Dedifferentiated amniotic fluid mesenchymal stem cell (primary cell): ENCODE data around the gene TMOD2.
A peak's percentile ranks its signal among the peaks of the same experiment; 100 is the strongest.

Source experiments
- DNase-seq: peaks from one replicate; pipeline ENCODE4 v3.0.0-alpha.2; 2016; ENCODE audit errors: extremely low spot score

Gene TMOD2

GRCh38 chr15:51814606-51815005 is 63.2 kb downstream of the TMOD2 start:
- no peak for DNase-seq

GRCh38 chr15:51816611-51817010 is 65.2 kb downstream of the TMOD2 start:
- no peak for DNase-seq

- no peak for DNase-seq
These were observed 66.8 kb downstream of the TMOD2 start for GRCh38 chr15:51818150-51818549.

- DNase-seq = no peak
These were observed 74.3 kb downstream of the TMOD2 start for GRCh38 chr15:51825698-51826097.

GRCh38 chr15:51828621-51829375 is 77.4 kb downstream of the TMOD2 start:
- DNase-seq = no peak

- DNase-seq = peak; percentile 92
These were observed 78.2 kb downstream of the TMOD2 start, which contains the start of gene TMOD3 for GRCh38 chr15:51829376-51830275. TMOD3 (plus strand) TSS chr15:51829653; CDS start chr15:51862885, 33,232 bp downstream.

GRCh38 chr15:51830276-51830806 is 78.9 kb downstream of the TMOD2 start:
- peak; percentile 43 for DNase-seq

- no peak for DNase-seq
These were observed 82.4 kb downstream of the TMOD2 start for GRCh38 chr15:51833772-51834171.

- DNase-seq = no peak
These were observed 86.4 kb downstream of the TMOD2 start for GRCh38 chr15:51837792-51838251.

GRCh38 chr15:51838270-51838669 is 86.9 kb downstream of the TMOD2 start:
- no peak for DNase-seq

- no peak for DNase-seq
These were observed 89.3 kb downstream of the TMOD2 start for GRCh38 chr15:51840692-51841091.

GRCh38 chr15:51841406-51842040 is 90.1 kb downstream of the TMOD2 start:
- DNase-seq = no peak

GRCh38 chr15:51842265-51842664 is 90.9 kb downstream of the TMOD2 start:
- no peak for DNase-seq

GRCh38 chr15:51842852-51843737 is 91.7 kb downstream of the TMOD2 start:
- DNase-seq = no peak

- DNase-seq = no peak
These were observed 93.5 kb downstream of the TMOD2 start for GRCh38 chr15:51844747-51845426.

- no peak for DNase-seq
These were observed 94.7 kb downstream of the TMOD2 start for GRCh38 chr15:51846066-51846462.

GRCh38 chr15:51846463-51847230 is 95.2 kb downstream of the TMOD2 start:
- DNase-seq = peak; percentile 49

- DNase-seq = no peak
These were observed 97.4 kb downstream of the TMOD2 start for GRCh38 chr15:51848811-51849210.

GRCh38 chr15:51849860-51850259 is 98.5 kb downstream of the TMOD2 start:
- peak; percentile 34 for DNase-seq

GRCh38 chr15:51853998-51854397 is 102.6 kb downstream of the TMOD2 start:
- no peak for DNase-seq
